GM03348 (cell line): ENCODE data around the gene AP2B1.
A peak's percentile ranks its signal among the peaks of the same experiment; 100 is the strongest.
"Not testable (repeated sequence)": the region's sequence is repeated elsewhere in the genome, so short reads cannot be mapped to it uniquely, and the experiment has no call there.

ENCODE experiments used
- DNase-seq: peaks from one replicate; pipeline ENCODE4 v3.0.0; 2012; ENCODE audit warnings: low spot score

AP2B1 gene

DNA sequence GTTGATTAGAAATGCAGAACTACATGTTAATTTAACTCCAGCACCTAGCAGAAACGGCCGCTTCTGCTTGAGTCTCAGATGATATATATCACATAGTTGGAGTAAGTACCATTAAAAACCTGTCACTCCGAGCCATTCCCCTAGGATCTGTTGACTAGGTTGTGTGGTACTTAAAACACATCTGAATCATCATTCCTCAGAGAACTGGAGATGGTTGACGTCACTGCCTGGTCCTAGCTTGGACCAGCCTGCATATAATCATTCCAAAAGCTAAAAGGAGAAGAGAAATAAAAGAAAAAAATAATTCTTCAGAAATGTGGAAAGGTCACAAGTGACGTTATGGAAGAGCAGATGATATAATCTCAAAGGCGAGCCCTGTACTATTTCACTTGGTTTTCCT is 113.0 kb downstream of the AP2B1 start:
- peak; percentile 9 for DNase-seq

GRCh38 chr17:35701491-35701890 is 114.4 kb downstream of the AP2B1 start:
- DNase-seq, result no peak

GRCh38 chr17:35703308-35703707 is 116.2 kb downstream of the AP2B1 start:
- DNase-seq, result not testable (repeated sequence)

DNA sequence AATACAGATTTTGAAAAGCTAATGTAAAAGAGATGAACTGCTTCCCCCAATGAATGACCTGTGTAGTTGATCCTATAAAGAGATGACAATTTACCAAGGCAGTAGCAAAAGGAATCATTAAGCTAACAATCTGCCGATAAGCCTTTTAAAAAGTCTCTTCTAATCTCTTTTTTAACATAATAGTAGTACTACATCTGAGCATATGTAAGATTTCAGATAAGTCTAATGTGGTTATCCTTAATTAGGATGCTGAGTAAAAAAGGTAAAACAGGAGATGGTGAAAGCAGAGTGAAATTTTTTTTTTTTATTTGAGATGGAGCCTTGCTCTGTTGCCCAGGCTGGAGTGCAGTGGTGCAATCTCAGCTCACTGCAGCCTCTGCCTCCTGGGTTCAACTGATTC is 118.1 kb downstream of the AP2B1 start:
- no peak for DNase-seq

DNA sequence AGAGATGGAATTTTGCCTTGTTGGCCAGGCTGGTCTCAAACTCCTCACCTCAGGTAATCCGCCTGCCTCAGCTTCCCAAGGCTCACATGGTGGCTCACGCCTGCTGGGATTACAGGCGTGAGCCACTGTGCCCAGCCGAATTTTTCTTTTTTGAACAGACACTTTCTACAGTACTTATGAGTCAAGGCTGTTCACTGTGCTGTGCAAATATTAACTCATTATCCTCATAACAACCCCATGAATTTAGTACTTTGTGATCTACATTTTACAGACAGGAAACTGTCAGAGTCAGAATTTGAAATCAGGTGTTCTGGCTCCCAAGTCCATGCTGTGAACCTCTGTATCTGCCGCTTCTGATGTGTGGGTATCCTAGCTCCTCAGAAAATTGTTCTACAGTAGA is 118.6 kb downstream of the AP2B1 start:
- no peak for DNase-seq

DNA sequence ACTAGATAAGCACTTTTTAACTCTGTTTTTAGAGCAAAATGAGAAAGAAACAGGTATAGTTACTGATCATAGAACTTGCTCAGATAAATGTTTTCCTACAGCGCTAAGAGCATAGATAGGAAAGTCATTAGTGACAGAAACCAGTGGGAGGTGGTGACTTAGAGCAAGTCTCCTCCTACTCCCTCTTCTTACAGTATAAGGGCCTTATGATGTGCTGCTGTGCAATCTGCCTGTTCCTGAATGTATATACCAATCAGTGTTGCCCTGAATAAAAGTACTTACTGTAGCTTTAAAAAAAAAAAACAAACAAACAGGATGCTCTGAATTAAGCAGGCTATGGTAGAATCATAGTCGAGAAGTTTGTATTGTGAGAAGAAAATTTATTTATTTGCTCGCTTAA is 121.0 kb downstream of the AP2B1 start:
- DNase-seq, result no peak

- DNase-seq, result no peak
These were observed 121.8 kb downstream of the AP2B1 start for GRCh38 chr17:35708951-35709350.

DNA sequence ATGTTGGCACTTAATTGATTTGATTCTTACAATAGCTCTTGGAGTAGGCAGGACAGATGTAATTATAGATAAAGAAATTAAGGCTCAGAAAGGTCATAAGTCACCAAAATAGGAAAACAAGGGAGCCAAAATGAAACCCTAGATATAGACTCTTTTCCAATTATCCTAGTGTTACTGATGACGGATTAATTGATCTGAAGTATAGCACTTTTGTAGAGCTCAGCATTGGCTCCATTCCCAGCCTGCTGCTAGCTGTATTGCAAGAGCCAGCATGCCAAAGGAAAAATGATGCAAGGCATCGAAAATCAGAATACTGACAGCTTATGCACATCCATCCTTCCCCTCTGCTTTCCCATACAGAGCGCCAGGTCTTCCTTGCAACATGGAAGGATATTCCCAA is 122.8 kb downstream of the AP2B1 start:
- DNase-seq, result no peak

GRCh38 chr17:35710950-35711349 is 123.8 kb downstream of the AP2B1 start:
- no peak for DNase-seq

DNA sequence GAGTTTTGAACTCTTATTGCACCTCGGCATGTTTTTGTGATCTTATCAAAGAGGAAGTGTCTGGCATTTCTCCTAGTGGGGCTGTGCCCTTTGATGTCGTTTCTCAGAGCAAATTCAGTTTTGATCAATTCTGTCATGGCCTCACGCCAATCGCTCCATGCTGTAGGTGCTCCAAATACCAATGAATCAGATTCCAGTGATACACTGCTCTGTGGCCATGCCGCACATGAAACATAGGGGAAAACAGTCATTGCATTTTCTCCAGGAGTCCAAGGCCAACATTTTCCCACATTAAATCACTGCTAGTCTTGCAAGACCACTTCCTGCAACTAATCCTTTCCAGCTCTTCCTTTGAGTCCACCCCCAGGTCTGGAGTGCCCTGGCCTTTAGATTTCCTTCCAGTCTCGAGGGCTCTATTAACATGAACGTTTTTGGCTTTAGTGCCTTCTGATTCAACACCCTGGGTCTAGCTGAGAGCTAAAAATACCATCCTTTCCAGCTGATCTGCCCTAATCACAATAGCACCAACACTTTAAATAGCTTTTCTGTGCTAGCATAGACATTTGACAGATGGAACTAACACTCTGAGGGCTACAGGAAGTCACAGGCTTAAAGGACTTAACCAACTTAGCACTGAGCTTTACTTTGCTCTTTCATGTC is 126.1 kb downstream of the AP2B1 start:
- DNase-seq, result peak; percentile 80

DNA sequence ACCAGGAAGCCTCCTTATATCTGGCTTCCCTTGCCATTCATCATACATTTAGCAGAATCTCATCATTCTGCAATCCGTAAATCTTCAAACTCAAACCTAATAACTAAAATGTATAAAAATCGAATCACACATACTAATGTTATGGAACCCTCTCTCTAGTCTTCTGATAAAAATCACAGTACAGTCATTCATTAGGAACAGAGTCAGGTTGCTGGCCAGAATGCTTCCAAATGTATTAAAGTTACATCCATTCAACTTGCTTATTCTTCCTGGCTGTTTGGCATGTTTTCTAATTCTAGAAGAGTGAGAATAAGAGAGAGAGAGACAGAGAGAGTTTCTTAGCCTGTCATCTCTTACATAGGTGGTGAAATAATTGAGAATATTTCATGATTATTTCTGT is 127.9 kb downstream of the AP2B1 start:
- DNase-seq, result no peak

DNA sequence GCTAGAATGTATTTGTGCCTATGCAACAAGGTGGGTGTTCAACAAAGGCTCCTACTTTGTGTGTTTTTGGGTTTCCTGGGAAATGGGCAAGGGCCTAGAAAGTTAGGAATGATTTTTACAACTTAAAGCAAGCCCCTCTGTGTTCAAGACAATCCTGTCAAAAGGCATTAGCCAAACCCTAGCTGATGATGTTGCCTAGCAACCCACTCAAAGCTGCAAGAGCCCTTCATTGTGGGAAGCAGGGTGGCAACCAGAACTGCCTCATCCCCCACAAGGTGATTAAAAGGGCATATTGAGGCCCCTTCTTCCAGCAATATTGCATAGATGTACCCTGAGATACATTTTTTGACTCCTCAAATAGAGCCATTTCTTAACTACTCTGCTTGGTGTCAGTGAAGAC is 128.3 kb downstream of the AP2B1 start:
- no peak for DNase-seq

- no peak for DNase-seq
These were observed 129.1 kb downstream of the AP2B1 start for GRCh38 chr17:35716173-35716572.

GRCh38 chr17:35716897-35717465 is 129.9 kb downstream of the AP2B1 start:
- no peak for DNase-seq

DNA sequence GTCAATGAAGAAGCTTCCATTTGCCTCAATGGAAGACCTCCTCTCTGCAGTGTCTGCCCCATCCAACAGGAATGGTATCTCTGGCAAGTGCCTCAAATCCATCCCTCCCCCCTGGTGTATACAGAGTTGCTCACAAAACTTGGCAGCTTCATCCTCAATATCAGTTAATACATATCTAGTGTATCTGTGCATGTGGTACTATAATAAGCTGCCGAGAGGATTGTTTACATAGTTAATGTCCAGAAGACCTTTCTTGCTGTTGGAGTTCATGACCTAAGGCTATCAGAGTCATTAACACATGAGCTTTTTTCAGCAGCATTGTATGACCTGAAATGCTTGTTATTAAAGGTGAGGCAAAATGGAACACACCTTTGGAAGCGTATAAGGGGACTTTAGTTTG is 130.4 kb downstream of the AP2B1 start:
- no peak for DNase-seq

- no peak for DNase-seq
These were observed 136.6 kb downstream of the AP2B1 start for GRCh38 chr17:35723735-35724134.

DNA sequence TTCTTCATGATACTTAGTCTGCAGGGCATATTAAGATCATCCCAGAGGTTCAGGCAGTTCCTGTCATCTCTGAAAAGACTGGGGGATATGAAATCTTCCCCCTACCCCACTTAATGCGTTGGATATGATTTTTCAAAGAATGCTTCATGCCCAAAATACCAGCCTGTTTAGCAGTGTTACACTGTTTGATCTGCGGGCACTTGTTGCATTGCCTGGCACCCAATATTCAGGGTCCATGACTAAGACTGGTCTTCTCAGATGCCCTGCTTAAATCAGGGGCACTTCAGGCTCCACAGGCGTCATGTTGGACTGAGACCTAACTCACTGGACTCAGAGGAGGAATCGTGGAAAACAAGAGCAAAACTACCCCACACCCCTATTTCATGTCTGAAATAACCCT is 137.9 kb downstream of the AP2B1 start:
- DNase-seq, result no peak

DNA sequence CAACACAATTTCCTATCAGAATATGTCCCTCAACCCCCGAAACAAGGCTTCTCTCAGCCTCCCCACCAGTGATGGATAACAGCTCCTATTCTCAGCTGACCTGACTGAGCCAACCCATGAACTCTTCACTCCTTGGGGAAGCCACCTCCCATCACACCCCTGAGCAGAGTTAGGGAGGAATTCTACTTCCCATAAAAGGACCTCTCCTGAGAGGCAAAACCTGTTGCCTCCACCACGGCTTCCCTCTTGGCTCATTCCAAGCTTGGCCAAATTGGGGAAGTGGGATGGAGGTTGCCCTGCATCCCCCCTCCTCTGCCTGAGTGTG is 138.6 kb downstream of the AP2B1 start:
- no peak for DNase-seq

DNA sequence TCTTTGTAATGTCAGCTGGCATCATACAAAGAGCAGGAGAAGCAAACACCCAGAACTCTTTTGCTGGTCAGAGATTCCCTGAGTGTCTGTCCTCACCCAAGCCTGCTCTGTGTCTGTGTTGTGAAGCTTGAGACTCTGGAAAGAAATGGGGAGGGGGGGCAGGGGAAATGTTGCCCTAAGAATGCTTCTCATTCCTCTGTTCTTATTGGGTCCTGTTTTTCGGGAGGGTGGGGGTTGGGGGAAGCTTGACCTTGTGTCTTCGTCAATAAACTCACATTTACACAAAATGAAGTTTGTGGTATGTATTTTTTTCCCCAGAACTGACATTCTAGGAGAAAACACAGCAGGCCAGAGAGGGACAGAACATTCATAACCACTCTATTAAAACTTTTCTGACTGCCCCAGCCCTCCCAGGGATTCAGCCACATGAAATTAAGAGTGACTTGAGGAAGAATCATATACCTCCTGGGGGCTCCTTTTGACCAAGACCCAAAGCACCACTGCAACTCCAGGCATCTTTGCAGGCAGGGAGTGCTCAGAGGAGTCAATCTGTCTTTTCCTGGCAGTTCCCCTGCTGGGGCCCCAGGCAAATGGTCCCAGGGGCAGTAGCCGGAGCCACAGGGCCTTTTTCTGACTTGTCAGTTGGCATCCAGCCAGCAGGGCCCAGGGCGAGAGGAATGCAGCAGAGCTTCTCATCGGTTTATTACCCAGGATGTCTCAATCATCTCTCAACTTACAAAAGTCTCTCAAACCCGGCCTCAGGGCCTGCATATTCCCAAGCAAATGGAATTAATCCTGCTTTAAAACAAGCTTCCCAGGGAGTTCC is 139.2 kb downstream of the AP2B1 start:
- peak; percentile 89 for DNase-seq

DNA sequence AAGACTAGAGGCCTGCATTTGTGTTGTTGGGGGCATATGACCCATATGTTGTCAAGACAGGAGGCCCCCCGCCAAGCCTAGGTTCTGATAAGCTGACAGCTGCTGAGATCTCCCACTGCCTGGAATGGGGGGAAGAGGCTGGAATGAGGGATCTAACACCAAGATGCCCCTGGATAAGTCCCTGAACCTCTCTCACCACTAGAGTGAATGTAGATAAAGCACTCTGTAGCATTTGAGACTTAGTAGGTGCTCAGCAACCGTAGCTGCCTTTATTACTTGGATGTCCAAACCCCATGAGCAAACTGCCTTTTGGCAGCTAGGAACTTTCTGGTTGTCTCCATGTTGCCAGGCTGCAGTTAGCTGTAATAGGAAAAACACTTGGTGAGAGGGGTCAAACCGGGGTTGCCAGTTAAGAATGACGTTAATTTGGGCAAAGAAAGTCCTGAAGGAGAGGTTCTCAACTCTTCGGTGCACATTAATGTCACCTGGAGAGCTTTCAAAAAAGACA is 139.9 kb downstream of the AP2B1 start:
- DNase-seq, result no peak

DNA sequence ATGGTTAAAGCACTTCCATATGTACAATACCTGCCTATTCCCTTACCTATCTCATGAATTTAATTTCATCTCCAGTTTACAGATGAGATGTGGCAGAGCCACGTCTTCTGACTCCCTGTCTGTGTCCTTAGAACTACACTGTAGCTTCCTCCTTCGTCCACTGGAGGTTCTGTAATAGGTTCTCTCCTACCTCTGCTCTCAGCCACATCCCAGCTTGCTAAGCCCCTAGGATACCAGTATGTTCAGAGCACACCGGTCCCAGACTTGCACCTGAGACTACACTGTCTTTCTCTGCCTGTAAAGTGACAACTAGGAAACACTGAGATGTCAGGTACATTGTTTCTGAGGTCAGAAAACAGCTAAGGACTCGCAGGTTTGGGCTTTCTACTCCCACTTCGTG is 140.5 kb downstream of the AP2B1 start:
- no peak for DNase-seq

GRCh38 chr17:35728551-35728950 is 141.4 kb downstream of the AP2B1 start:
- no peak for DNase-seq

GRCh38 chr17:35729405-35729833 is 142.3 kb downstream of the AP2B1 start:
- DNase-seq, result no peak
